ENCODE data around the gene SCNN1B. TPM values are rescaled to one million over a fixed set of nuclear protein-coding genes. Genes with fewer than 3 reads are reported as not detected.

The SCNN1B gene
- total and polyA plus RNA-seq, 4 experiments from 2014 or later, result not detected

DNA sequence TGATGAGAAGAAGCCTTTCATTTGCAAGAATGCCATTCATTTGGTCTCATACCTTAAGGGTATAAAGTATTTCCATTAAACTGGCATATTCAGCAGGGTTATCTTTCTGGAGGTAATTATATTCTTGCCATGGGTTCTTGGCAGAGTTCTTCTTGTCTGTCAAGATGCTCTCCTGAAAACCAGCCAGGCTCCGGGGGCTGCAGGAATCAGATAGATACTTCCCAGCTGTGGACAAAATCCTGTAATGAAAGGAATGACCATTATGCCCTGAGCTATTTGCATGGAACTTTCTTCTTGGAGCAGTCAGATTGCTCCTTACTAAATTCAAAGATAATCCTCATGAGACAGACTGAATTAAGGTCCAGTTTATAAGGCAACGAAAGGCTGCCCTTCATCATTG lies 103.9 kb downstream of the SCNN1B start:
- Histone ChIP-seq H3K27ac (ENCODE audit: low read depth, low read length) (no peak overlapping the region), H3K4me1 (ENCODE audit: insufficient read depth, low read length) (no peaks in the 10 kb centered on the region), H3K36me3 (ENCODE audit: insufficient read depth, low read length) (peaks cover 57% of the 10 kb centered on the region), H3K27me3 (ENCODE audit: insufficient read depth, low read length) (no peaks in the 10 kb centered on the region), H3K4me3 (ENCODE audit: low read length in 2 of 2) (no peak overlapping the region), H3K9me3 (ENCODE audit: control insufficient read depth in 1 of 2, low read length in 2 of 2) (no peaks in the 10 kb centered on the region)
- intact Hi-C loops (cut with micrococcal nuclease), result no loop called here
- POLR2A ChIA-PET (ENCODE audit: partially characterized antibody), result no interaction called here
- no peak for DNase-seq
- no peaks in the 10 kb centered on the region for H3K9me3 Mint-ChIP-seq
- H3K4me3 Mint-ChIP-seq, result no peak overlapping the region
- CTCF ChIA-PET (ENCODE audit: partially characterized antibody), result interaction anchor here (3.4 kb wide), 1 partner anchor 29 kb away, joined by 14 read pairs; no protein-coding TSS in a partner anchor
- H3K36me3 Mint-ChIP-seq, result peaks cover 74 to 76% of the 10 kb centered on the region in 2 donors
- H3K27me3 Mint-ChIP-seq, result no peaks in the 10 kb centered on the region
- H3K27ac Mint-ChIP-seq, result no peak overlapping the region
- no peaks in the 10 kb centered on the region for H3K4me1 Mint-ChIP-seq

DNA sequence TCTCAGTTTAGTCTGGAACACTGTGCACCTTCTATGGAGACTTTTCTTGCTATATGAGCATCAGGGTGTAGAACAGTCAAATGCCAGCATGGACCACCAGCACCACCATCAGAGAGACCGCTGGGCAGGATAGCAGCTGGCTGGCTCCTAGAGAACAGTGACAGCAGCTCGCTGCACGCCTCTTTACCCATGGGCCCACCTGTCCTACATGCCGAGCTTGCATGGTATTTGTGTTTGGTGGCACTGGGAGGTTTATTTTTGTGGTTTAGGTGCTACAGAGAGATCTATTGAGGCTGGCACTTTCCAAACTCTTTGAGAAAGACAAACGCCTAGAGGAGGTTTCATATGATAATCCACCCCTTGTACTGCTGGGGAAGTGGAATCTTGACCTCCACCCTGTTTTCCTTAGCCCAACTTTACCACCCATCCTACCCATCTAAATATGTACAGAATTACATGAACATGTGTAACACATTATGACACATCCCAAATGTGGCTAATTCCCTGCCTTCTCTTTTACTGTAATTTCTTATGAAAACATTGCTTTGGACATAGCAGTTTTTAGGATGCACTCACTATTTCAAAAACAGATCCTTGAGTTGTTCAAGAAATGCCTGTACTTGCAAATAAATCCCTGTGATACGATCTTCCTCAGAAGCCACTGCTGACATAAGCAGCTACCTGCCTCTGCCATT lies 104.6 kb downstream of the SCNN1B start:
- intact Hi-C loops (cut with micrococcal nuclease), result no loop called here
- H3K27me3 ChIP-seq (ENCODE audit: insufficient read depth, low read length), result no peaks in the 10 kb centered on the region
- ChIA-PET POLR2A (ENCODE audit: partially characterized antibody) (no interaction called here), CTCF (ENCODE audit: partially characterized antibody) (interaction anchor here (3.4 kb wide), 1 partner anchor 28 kb away, joined by 14 read pairs; no protein-coding TSS in a partner anchor)
- H3K27ac Mint-ChIP-seq, result peak overlapping the region in 3 of 7 donors; percentile 36 to 62 (median 57)
- no peaks in the 10 kb centered on the region for H3K9me3 Mint-ChIP-seq
- H3K27me3 Mint-ChIP-seq, result no peaks in the 10 kb centered on the region
- peaks cover 70 to 76% of the 10 kb centered on the region in 2 donors for H3K36me3 Mint-ChIP-seq
- H3K27ac ChIP-seq (ENCODE audit: low read depth, low read length), result no peak overlapping the region
- no peak overlapping the region for H3K4me3 ChIP-seq (ENCODE audit: low read length in 2 of 2)
- H3K4me1 Mint-ChIP-seq, result no peaks in the 10 kb centered on the region
- H3K36me3 ChIP-seq (ENCODE audit: insufficient read depth, low read length), result peaks cover 52% of the 10 kb centered on the region
- no peaks in the 10 kb centered on the region for H3K4me1 ChIP-seq (ENCODE audit: insufficient read depth, low read length)
- no peaks in the 10 kb centered on the region for H3K9me3 ChIP-seq (ENCODE audit: control insufficient read depth in 1 of 2, low read length in 2 of 2)
- H3K4me3 Mint-ChIP-seq, result no peak overlapping the region
- DNase-seq, result no peak

DNA sequence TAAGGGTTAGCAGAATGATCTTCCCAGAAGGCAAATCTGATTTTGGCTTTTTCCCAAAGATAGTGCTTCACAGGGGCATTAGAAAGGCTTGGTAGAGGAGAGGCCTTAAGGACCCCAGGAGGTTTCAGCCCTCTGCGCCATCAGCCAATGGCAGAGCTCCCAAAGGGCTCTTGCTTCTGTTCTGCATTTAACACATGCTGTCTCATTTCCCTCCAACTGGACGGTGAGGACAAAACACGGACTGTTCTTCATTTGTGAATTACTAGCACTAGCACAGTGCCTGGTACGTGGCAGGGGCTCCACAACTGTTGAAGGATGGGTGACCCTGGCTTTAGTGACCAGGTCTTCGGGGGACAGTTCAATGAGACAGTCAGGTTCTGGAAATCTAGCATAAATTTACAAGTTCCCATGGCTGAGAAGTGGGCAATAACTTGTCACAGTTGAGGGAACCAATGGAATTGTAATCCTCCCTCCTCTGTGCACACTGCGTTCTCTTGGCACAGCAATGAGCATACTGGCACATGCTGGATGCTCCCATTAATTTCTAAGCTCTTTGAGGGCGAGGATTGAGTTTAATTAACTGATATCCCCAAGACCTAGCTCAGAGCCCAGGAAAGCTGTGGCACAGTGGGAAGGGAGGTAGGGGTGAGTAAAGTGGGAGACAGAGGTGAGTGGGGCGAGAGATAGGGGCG lies 105.5 kb downstream of the SCNN1B start:
- intact Hi-C loops (cut with micrococcal nuclease), result no loop called here
- H3K9me3 ChIP-seq (ENCODE audit: control insufficient read depth in 1 of 2, low read length in 2 of 2), result no peaks in the 10 kb centered on the region
- H3K4me3 ChIP-seq (ENCODE audit: low read length in 2 of 2), result no peak overlapping the region
- H3K27ac Mint-ChIP-seq, result no peak overlapping the region
- POLR2A ChIA-PET (ENCODE audit: partially characterized antibody), result no interaction called here
- CTCF ChIA-PET (ENCODE audit: partially characterized antibody), result interaction anchor here (1.1 kb wide), 1 partner anchor 26 kb away, joined by 3 read pairs; no protein-coding TSS in a partner anchor
- H3K4me3 Mint-ChIP-seq, result no peak overlapping the region
- no peaks in the 10 kb centered on the region for H3K27me3 Mint-ChIP-seq
- H3K27me3 ChIP-seq (ENCODE audit: insufficient read depth, low read length), result no peaks in the 10 kb centered on the region
- no peak overlapping the region for H3K27ac ChIP-seq (ENCODE audit: low read depth, low read length)
- peaks cover 65 to 78% of the 10 kb centered on the region in 2 donors for H3K36me3 Mint-ChIP-seq
- H3K4me1 Mint-ChIP-seq, result no peaks in the 10 kb centered on the region
- peaks cover 52% of the 10 kb centered on the region for H3K36me3 ChIP-seq (ENCODE audit: insufficient read depth, low read length)
- no peaks in the 10 kb centered on the region for H3K9me3 Mint-ChIP-seq
- no peaks in the 10 kb centered on the region for H3K4me1 ChIP-seq (ENCODE audit: insufficient read depth, low read length)
- no peak for DNase-seq

DNA sequence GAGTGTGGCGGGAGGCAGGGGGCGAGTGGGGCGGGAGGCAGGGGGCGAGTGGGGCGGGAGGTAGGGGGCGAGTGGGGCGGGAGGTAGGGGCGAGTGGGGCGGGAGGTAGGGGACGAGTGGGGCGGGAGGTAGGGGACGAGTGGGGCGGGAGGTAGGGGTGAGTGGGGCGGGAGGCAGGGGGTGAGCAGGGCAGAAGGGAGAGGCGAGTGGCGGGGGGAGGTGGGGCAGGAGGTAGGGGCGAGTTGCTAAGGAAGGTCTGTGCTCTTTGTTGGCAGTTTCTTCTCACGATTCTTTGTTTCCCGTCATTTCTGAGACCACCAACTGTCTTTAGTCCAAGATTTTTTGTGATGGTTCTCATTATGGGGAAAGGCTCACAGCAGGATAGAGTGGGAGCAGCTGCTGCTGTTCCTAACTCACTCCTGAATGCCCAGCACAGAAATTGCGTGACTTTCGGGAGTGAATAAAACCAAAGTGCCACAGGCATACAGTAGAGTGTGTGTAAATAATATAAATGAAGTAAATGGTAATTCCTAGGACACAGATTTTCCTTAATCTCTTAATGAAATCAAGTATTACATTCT lies 106.2 kb downstream of the SCNN1B start:
- Histone ChIP-seq H3K9me3 (ENCODE audit: control insufficient read depth in 1 of 2, low read length in 2 of 2) (no peaks in the 10 kb centered on the region), H3K27ac (ENCODE audit: low read depth, low read length) (no peak overlapping the region), H3K36me3 (ENCODE audit: insufficient read depth, low read length) (peaks cover 50% of the 10 kb centered on the region), H3K4me3 (ENCODE audit: low read length in 2 of 2) (no peak overlapping the region), H3K27me3 (ENCODE audit: insufficient read depth, low read length) (no peaks in the 10 kb centered on the region), H3K4me1 (ENCODE audit: insufficient read depth, low read length) (no peaks in the 10 kb centered on the region)
- CTCF ChIA-PET (ENCODE audit: partially characterized antibody), result interaction anchor here (1.0 to 1.1 kb wide), 2 partner anchors 25 to 28 kb away, joined by 3 read pairs; no protein-coding TSS in a partner anchor
- POLR2A ChIA-PET (ENCODE audit: partially characterized antibody), result no interaction called here
- intact Hi-C loops (cut with micrococcal nuclease), result no loop called here
- Mint-ChIP-seq H3K9me3 (no peaks in the 10 kb centered on the region), H3K27me3 (no peaks in the 10 kb centered on the region), H3K36me3 (peaks cover 62 to 78% of the 10 kb centered on the region in 2 donors), H3K4me3 (no peak overlapping the region), H3K4me1 (no peaks in the 10 kb centered on the region), H3K27ac (no peak overlapping the region)
- DNase-seq, result no peak

DNA sequence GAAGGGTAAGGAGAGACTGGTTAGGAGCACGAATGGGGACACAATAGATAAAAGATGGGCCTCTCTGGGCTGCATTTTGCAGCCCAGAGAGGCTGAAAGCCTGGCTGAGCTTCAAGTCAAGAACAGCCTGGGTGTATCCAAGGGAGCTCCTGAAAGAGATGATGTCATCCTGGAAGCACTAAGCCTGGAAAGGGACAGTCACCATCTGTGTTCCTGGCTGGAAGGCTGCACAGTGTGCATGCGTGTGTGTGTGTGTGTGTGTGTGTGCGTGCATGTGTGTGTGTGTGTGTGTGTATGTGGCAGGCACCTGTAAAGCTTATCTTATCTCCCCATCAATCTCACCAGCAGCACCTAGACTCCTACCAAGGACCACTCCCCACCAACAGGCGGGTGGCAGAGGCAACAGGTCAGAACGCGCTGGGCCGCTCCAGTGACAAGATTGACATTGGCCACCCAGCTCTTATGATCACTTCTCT lies 106.8 kb downstream of the SCNN1B start:
- H3K9me3 ChIP-seq (ENCODE audit: control insufficient read depth in 1 of 2, low read length in 2 of 2), result no peaks in the 10 kb centered on the region
- no peaks in the 10 kb centered on the region for H3K9me3 Mint-ChIP-seq
- intact Hi-C loops (cut with micrococcal nuclease), result no loop called here
- no peaks in the 10 kb centered on the region for H3K4me1 Mint-ChIP-seq
- peaks cover 50% of the 10 kb centered on the region for H3K36me3 ChIP-seq (ENCODE audit: insufficient read depth, low read length)
- H3K4me3 Mint-ChIP-seq, result no peak overlapping the region
- no peaks in the 10 kb centered on the region for H3K4me1 ChIP-seq (ENCODE audit: insufficient read depth, low read length)
- DNase-seq, result no peak
- no peaks in the 10 kb centered on the region for H3K27me3 ChIP-seq (ENCODE audit: insufficient read depth, low read length)
- no peak overlapping the region for H3K4me3 ChIP-seq (ENCODE audit: low read length in 2 of 2)
- ChIA-PET POLR2A (ENCODE audit: partially characterized antibody) (no interaction called here), CTCF (ENCODE audit: partially characterized antibody) (interaction anchor here (1.0 to 1.1 kb wide), 2 partner anchors 25 to 27 kb away, joined by 3 read pairs; no protein-coding TSS in a partner anchor)
- peak overlapping the region in 1 of 7 donors; percentile 36 for H3K27ac Mint-ChIP-seq
- H3K27me3 Mint-ChIP-seq, result no peaks in the 10 kb centered on the region
- peaks cover 65 to 78% of the 10 kb centered on the region in 2 donors for H3K36me3 Mint-ChIP-seq
- no peak overlapping the region for H3K27ac ChIP-seq (ENCODE audit: low read depth, low read length)

DNA sequence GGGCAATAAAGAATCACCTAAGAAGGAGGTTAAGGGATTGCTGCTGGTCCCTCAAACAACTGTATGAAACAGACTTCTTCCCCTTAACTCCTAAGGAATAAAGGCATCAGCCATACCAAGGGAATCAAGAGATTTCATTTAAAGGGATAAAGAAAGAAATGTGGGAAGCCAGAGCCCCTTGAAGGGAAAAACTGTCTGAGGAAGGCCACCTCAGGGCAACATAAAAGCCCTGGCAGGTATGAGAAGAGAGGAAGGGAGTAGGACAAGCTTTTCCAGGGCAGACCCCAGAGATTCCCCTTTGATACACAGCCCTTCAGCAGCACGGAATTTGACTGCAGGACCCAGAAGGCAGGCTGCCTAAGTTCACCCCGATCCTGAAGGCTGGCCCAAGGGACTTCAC lies 107.4 kb downstream of the SCNN1B start:
- POLR2A ChIA-PET (ENCODE audit: partially characterized antibody), result no interaction called here
- CTCF ChIA-PET (ENCODE audit: partially characterized antibody), result no interaction called here
- H3K4me1 ChIP-seq (ENCODE audit: insufficient read depth, low read length), result no peaks in the 10 kb centered on the region

DNA sequence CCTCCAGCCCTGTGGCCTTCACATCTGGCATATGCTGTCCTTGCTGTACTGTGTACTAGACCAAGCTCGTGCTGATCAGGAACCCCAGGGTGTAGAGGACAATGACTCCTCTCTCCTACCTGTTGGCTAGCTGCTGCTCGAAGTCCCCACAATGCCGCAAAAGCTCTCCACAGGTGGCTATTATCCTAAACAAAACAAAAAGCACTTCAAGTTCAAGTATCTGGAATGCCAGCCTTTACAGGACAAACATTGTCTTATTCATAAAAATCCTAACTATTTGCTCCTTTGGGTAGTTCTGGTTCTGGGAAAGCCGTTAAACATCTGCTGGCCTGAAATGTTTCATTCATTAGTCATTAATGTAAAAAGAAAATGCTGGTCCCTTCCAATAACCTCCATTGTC lies 108.1 kb downstream of the SCNN1B start:
- Histone ChIP-seq H3K9me3 (ENCODE audit: control insufficient read depth in 1 of 2, low read length in 2 of 2) (no peaks in the 10 kb centered on the region), H3K4me3 (ENCODE audit: low read length in 2 of 2) (no peak overlapping the region), H3K27me3 (ENCODE audit: insufficient read depth, low read length) (no peaks in the 10 kb centered on the region), H3K27ac (ENCODE audit: low read depth, low read length) (no peak overlapping the region), H3K36me3 (ENCODE audit: insufficient read depth, low read length) (peaks cover 43% of the 10 kb centered on the region), H3K4me1 (ENCODE audit: insufficient read depth, low read length) (no peaks in the 10 kb centered on the region)
- POLR2A ChIA-PET (ENCODE audit: partially characterized antibody), result no interaction called here
- intact Hi-C loops (cut with micrococcal nuclease), result no loop called here
- DNase-seq, result no peak
- H3K27me3 Mint-ChIP-seq, result no peaks in the 10 kb centered on the region
- no peaks in the 10 kb centered on the region for H3K4me1 Mint-ChIP-seq
- H3K27ac Mint-ChIP-seq, result no peak overlapping the region
- CTCF ChIA-PET (ENCODE audit: partially characterized antibody), result interaction anchor here (0.8 kb wide), 1 partner anchor 26 kb away, joined by 4 read pairs; no protein-coding TSS in a partner anchor
- no peaks in the 10 kb centered on the region for H3K9me3 Mint-ChIP-seq
- no peak overlapping the region for H3K4me3 Mint-ChIP-seq
- peaks cover 59 to 79% of the 10 kb centered on the region in 2 donors for H3K36me3 Mint-ChIP-seq

More for the DNA sequence above, 107.4 kb downstream of the SCNN1B start:
- no peaks in the 10 kb centered on the region for H3K9me3 Mint-ChIP-seq
- no peak overlapping the region for H3K4me3 Mint-ChIP-seq
- intact Hi-C loops (cut with micrococcal nuclease), result no loop called here
- no peak overlapping the region for H3K27ac ChIP-seq (ENCODE audit: low read depth, low read length)
- H3K9me3 ChIP-seq (ENCODE audit: control insufficient read depth in 1 of 2, low read length in 2 of 2), result no peaks in the 10 kb centered on the region
- no peak for DNase-seq
- H3K4me1 Mint-ChIP-seq, result no peaks in the 10 kb centered on the region
- no peaks in the 10 kb centered on the region for H3K27me3 ChIP-seq (ENCODE audit: insufficient read depth, low read length)
- H3K4me3 ChIP-seq (ENCODE audit: low read length in 2 of 2), result no peak overlapping the region
- peaks cover 49% of the 10 kb centered on the region for H3K36me3 ChIP-seq (ENCODE audit: insufficient read depth, low read length)
- peaks cover 64 to 78% of the 10 kb centered on the region in 2 donors for H3K36me3 Mint-ChIP-seq
- peak overlapping the region in 1 of 7 donors; percentile 36 for H3K27ac Mint-ChIP-seq
- H3K27me3 Mint-ChIP-seq, result no peaks in the 10 kb centered on the region

Data from CD4-positive, alpha-beta memory T cell (primary cell).